LNCAP (cell line): ENCODE measurements around the gene CRYGS.

Experiments used
- CTCF ChIP-seq: fragments of 450-650 bp; IDR thresholded peaks from 2 replicates; pipeline ENCODE4 v1.5.1; 2017; ENCODE audit warnings: mild to moderate bottlenecking

Gene CRYGS

GRCh38 chr3:186506191-186506739 lies 37.9 kb downstream of the CRYGS start:
- no peak for TF ChIP-seq CTCF

- TF ChIP-seq CTCF: no peak
These were observed 41.0 kb downstream of the CRYGS start for GRCh38 chr3:186502966-186503712.

GRCh38 chr3:186502138-186502948 lies 41.8 kb downstream of the CRYGS start:
- no peak for TF ChIP-seq CTCF

GRCh38 chr3:186497608-186498007 lies 46.6 kb downstream of the CRYGS start:
- TF ChIP-seq CTCF: no peak

- no peak for TF ChIP-seq CTCF
These were observed 47.5 kb downstream of the CRYGS start for GRCh38 chr3:186496635-186497034.

GRCh38 chr3:186496016-186496415 lies 48.2 kb downstream of the CRYGS start:
- no peak for TF ChIP-seq CTCF

GRCh38 chr3:186493525-186494255 lies 50.5 kb downstream of the CRYGS start:
- no peak for TF ChIP-seq CTCF
